Right renal cortex interstitium (tissue), 3 donors: ENCODE measurements around the gene FADD. TPM values are rescaled to one million over a fixed set of nuclear protein-coding genes. Genes with fewer than 3 reads are reported as not detected.

Experiments used
- DNase-seq, 3 donors: peaks; one replicate each; pipeline ENCODE4 v3.0.0-alpha.2; 2013; ENCODE audit warnings: low read depth in 3 of 3, low spot score in 2 of 3
- polyA plus RNA-seq, 3 donors: library from polyadenylated mRNA; unstranded; fragments of 120-200 nt; gene quantifications; one replicate each; pipeline ENCODE4 v1.2.1, GENCODE V29; 2013; ENCODE audit not compliant: insufficient read length in 3 of 3

The FADD gene
- polyA plus RNA-seq, 3 donors = 16.3 to 18.3 (median 17.3) TPM

GRCh38 chr11:70230151-70230839 is 27.2 kb downstream of the FADD start:
- no peak for DNase-seq

- DNase-seq = no peak
Measured at GRCh38 chr11:70230840-70231710, 28.0 kb downstream of the FADD start.

- no peak for DNase-seq
Measured at GRCh38 chr11:70233034-70233433, 29.9 kb downstream of the FADD start.

GRCh38 chr11:70233511-70233934 is 30.4 kb downstream of the FADD start:
- no peak for DNase-seq

DNA sequence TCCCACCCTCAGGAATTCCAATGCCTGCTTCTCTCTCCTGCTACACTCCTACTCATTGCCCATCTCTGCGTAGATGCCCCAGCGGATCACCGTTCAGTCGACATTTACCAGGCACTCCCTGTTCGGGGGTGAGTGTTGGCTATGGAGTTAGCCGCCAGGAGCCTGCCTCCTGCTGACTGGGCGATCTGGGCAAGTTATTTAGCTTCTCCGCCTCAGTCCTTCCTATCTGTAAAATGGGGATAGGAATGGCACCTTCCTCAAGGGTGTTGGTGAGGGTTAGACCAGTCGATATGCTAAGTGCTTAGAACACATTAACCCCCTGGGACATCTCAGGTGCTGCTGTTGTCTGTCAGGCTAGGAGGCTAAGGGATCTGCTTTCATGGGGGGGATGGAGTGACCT is 30.9 kb downstream of the FADD start:
- DNase-seq = no peak

GRCh38 chr11:70240337-70240736 is 37.2 kb downstream of the FADD start:
- no peak for DNase-seq

DNA sequence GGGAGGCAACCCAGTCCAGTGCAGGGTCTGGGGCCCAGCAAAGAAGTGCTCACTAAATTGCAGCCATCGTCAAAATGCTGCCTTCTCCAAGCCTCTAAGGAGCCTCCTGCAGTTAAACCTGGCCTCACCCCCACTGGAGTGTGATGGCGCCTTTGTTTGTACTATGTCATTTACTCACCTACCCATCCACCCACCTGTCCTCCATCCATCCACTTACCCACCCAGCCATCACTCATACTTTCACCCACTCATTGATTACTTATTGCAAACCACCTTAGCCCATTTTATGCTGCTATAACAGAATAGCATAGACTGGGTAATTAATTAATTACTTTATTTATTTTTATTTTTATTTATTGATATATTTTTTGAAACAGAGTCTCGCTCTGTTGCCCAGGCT is 38.6 kb downstream of the FADD start:
- DNase-seq = no peak

DNA sequence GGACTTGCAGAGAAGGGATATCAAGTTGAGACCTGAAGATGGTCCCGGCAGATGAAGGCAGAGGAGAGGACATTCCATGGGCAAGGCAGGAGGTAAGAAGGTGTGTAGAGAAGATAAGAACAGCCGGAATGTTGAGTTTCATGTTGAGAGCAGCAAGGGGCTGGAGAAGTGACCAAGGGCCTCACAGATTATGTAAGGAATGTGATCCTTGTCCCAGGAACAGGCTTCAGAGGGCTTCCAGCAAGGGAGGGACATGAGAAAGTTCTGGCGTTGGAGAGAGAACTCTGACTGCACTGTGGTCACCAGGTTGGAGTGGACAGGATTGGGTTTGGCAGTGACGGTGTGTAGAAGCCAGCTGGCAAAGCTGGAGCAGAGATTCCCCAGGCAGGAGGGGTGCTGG is 39.8 kb downstream of the FADD start:
- no peak for DNase-seq

DNA sequence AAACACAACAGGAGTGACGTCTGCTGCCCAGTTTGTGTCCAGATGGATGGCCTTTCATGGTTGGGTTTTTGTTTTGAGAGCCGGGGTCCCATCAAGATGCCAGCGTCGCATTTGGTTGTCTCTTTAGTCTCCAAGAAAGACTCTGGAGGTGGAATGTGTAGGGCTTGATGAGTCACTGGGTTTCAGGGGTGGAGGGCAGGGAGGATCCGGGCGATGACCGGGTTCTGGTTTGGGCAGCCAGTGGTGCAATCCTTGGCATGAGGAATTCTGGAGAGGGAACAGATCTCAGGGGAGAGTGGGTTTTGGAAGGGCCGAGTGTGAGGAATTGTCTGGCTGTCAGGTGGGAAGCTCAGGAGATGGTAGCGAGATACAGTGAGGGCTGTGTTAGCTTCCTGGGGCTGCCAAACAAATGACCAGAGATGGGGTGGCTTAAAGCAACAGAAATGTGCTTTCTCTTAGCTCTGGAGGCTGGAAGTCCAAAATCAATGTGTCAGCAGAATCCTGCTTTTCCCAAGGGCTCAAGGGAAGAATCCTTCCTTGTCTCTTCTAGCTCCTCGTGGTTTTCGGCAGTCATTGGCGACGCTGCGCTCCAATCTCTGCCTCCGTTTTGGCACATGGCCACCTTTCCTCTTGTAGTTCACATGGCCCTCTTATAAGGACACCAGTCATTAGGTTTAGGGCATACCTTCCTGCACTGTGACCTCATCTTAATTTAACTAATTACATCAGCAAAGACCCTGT is 41.0 kb downstream of the FADD start:
- no peak for DNase-seq

- DNase-seq = no peak
Measured at GRCh38 chr11:70244698-70245097, 41.6 kb downstream of the FADD start.

- no peak for DNase-seq
Measured at GRCh38 chr11:70246196-70246595, 43.1 kb downstream of the FADD start.

DNA sequence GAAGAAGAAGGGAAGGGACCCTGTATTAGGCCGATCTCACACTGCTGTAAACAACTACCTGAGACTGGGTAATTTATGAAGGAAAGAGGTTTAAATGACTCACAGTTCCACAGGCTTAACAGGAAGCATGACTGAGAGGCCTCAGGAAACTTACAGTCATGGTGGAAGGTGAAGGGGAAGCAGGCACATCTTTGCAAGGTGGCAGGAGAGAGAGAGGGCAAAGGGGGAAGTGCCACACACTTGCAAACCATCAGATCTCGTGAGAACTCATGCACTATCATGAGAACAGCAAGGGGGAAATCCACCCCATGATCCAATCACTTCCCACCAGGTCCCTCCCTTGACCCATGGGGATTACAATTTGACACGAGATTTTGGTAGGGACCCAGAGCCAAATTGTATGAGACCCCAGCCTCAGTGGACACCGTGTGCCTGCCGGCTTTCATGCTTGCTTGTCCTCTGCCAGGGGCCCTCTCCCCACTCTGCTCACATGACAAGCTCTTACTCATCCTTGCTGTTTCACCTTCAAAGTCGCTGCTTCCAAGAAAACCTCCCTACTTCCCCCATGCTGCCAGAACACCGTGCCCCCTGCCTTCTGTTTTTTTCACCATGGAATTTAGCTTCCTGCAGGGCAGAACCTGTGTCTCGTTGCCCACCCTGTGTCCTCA is 44.1 kb downstream of the FADD start:
- no peak for DNase-seq

DNA sequence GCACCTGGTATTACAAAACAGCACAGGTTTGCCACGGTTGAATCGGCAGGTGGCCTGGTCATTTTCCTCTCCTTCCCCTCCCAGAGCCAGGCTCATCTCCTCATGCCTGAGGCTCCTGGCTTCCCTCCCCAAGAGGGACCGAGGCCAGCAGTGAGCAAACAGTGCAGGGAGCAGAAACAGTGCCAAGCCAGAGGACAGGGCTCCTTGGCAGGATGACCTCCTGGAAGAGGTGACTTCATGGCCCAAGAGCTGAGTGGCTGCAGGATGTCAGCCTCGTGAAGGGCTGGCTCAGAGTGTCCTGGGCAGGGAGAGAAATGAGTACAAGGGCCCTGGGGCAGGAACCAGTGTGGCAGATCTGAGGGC is 44.6 kb downstream of the FADD start:
- DNase-seq = no peak

DNA sequence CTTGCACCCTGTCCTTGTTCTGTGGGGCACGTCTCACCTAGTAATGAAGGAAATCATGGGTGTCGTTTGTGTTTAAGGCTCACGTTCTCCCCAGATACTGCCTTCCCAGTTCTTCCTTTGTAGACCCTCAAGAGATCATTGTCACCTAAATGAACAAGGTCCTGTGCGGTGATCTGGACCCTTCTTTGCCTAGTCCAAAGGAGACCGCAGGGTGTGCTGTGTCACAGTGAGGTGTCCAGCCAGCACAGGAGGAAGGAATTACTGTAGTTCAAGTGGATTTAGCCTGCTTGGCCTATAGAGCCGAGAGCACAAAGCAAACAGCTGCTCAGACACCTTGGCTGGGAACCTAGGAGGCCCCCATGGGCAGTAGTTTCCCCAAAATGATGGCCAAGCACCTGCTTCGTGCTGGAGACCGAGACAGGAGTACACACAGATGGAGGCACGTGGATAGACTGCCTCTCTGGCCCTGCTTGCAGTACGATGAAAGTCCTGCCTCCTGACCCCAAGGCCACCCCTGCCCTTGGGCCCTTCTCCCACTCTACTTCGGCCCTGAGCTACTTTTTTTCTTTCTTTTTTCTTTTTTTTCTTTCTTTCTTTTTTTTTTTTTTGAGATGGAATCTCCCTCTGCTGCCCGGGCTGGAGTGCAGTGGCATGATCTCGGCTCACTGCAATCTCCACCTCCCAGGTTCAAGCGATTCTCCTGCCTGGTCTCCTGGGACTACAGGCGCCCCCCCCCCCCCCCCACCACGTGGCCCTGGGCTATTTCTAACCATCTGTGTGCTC is 48.0 kb downstream of the FADD start:
- DNase-seq = no peak

GRCh38 chr11:70251659-70252321 is 48.7 kb downstream of the FADD start:
- DNase-seq = no peak

- no peak for DNase-seq
Measured at GRCh38 chr11:70252844-70253243, 49.7 kb downstream of the FADD start.

DNA sequence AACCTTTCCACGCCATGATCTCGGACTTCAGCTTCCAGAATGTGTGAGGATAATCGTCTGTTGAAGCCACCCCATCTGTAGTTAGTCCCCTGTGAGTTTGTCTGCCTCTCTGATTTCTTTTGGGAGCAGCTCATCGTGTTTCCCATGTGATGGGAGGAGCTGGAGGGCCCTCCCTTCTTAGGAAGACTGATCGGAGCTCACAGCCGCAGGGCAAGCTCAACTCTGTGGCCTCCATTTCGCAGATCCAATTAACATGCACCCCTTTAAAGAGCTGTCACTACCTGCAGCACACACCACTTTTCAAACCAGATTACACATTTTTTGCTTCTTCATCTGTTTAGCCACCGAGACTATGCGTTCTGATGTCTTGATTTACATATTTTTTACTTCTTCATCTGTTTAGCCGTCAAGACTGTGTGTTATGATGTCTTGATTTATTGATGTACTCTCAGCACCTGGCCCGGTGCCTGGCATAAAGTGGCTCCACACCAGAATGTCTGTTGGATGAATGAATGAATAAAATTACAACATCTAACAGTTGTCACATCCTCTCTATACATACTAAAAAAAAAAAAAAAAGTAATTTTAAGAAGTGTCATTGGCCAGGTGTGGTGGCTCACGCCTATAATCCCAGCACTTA is 52.5 kb downstream of the FADD start:
- DNase-seq = no peak
